ENCODE results near the gene PCDH10. TPM values are rescaled to one million over a fixed set of nuclear protein-coding genes. Genes with fewer than 3 reads are reported as not detected.
A peak's percentile ranks its signal among the peaks of the same experiment; 100 is the strongest.

Gene PCDH10
- total and polyA plus RNA-seq, 2 donors (not counting 3 experiments of a cell fraction or from before 2014, with no cell fraction given): 56.5 to 91.0 TPM

- Histone ChIP-seq H3K27me3 (ENCODE audit: control insufficient read depth in 2 of 2, insufficient read depth in 2 of 2, low read length in 2 of 2) (no peaks in the 10 kb centered on the region), H2AFZ (ENCODE audit: low read depth, low read length) (no peak overlapping the region), H3K4me1 (ENCODE audit: control insufficient read depth, extremely low read depth, insufficient read depth, low read length) (no peaks in the 10 kb centered on the region), H3K4me2 (ENCODE audit: insufficient read depth, low read length) (no peak overlapping the region), H3K27ac (ENCODE audit: insufficient read depth, low read depth, low read length) (no peak overlapping the region), H3K36me3 (ENCODE audit: control insufficient read depth in 2 of 2, extremely low read depth in 1 of 2, insufficient read depth in 2 of 2, low read length in 2 of 2) (peaks cover 2% of the 10 kb centered on the region in 2 experiments), H3K9ac (replicated peaks; ENCODE audit: extremely low read depth, insufficient read depth, low read length) (no peak overlapping the region), H3K9me3 (replicated peaks; ENCODE audit: control insufficient read depth, insufficient read depth, low read length) (no peaks in the 10 kb centered on the region), H3K79me2 (ENCODE audit: control insufficient read depth, insufficient read depth, low read length) (peaks cover 1% of the 10 kb centered on the region), H3K4me3 (replicated peaks in 1 of 3; ENCODE audit: insufficient read depth in 1 of 3, low read depth in 1 of 3, low read length in 3 of 3) (no peak overlapping the region), H4K20me1 (replicated peaks; ENCODE audit: control insufficient read depth, extremely low read depth, insufficient read depth, low read length) (no peaks in the 10 kb centered on the region), H3K9me1 (replicated peaks; ENCODE audit: control insufficient read depth, extremely low read depth, insufficient read depth, low read length) (no peaks in the 10 kb centered on the region)
- FAIRE-seq (no peak), DNase-seq (ENCODE audit: low read depth, low spot score) (no peak)
- POLR2A ChIA-PET: no interaction called here
- TSS peak; percentile 60 for BruUV-seq (replicated peaks)
- intact Hi-C loops (cut with micrococcal nuclease): no loop called here
- CTCF ChIA-PET: no interaction called here
- no peak for TF ChIP-seq CTCF (IDR thresholded peaks at IDR 0.05; ENCODE audit: extremely low read depth in 1 of 2, insufficient read depth in 1 of 2, low read depth in 1 of 2, low read length in 2 of 2)
- TF ChIP-seq GATA2 (IDR thresholded peaks at IDR 0.05; ENCODE audit: insufficient read depth, insufficient read length, low read depth, low read length): no peak
- dilution Hi-C loops (cut with MboI; ENCODE audit: extremely low pct_ligation_motif_present, low sequenced_read_pairs): no loop called here
Measured at GRCh38 chr4:133190098-133190497, 41.0 kb downstream of the PCDH10 start.

GRCh38 chr4:133208694-133209285 lies 59.7 kb downstream of the PCDH10 start:
- H3K27me3 ChIP-seq (ENCODE audit: control insufficient read depth in 2 of 2, insufficient read depth in 2 of 2, low read length in 2 of 2): no peaks in the 10 kb centered on the region
- no peak overlapping the region for H3K27ac ChIP-seq (ENCODE audit: insufficient read depth, low read depth, low read length)
- H2AFZ ChIP-seq (ENCODE audit: low read depth, low read length): no peak overlapping the region
- H3K4me1 ChIP-seq (ENCODE audit: control insufficient read depth, extremely low read depth, insufficient read depth, low read length): no peaks in the 10 kb centered on the region
- TF ChIP-seq EZH2 (IDR thresholded peaks at IDR 0.05; ENCODE audit: borderline replicate concordance, low read depth, low read length, severe bottlenecking) (no peak), POLR2AphosphoS5 (IDR thresholded peaks at IDR 0.05; ENCODE audit: insufficient read depth, low read depth, low read length) (no peak), GATA2 (IDR thresholded peaks at IDR 0.05; ENCODE audit: insufficient read depth, insufficient read length, low read depth, low read length) (no peak), FOS (IDR thresholded peaks at IDR 0.05; ENCODE audit: borderline replicate concordance, insufficient read depth, low read length) (no peak), JUN (IDR thresholded peaks at IDR 0.05; ENCODE audit: borderline replicate concordance, insufficient read depth, insufficient read length, low read depth) (no peak), POLR2A (IDR thresholded peaks at IDR 0.05; ENCODE audit: low read depth, low read length) (no peak), MAX (IDR thresholded peaks at IDR 0.05; ENCODE audit: insufficient read depth, insufficient read length) (no peak), MYC (IDR thresholded peaks at IDR 0.05; ENCODE audit: low read depth, low read length) (no peak), CTCF (IDR thresholded peaks at IDR 0.05; ENCODE audit: extremely low read depth in 1 of 2, insufficient read depth in 1 of 2, low read depth in 1 of 2, low read length in 2 of 2) (no peak)
- no peak overlapping the region for H3K9ac ChIP-seq (replicated peaks; ENCODE audit: extremely low read depth, insufficient read depth, low read length)
- H3K9me1 ChIP-seq (replicated peaks; ENCODE audit: control insufficient read depth, extremely low read depth, insufficient read depth, low read length): no peaks in the 10 kb centered on the region
- BruUV-seq (replicated peaks): no TSS peak
- DNase-seq (ENCODE audit: low read depth, low spot score) (no peak), FAIRE-seq (no peak)
- no peak overlapping the region for H3K4me2 ChIP-seq (ENCODE audit: insufficient read depth, low read length)
- no peaks in the 10 kb centered on the region for H3K9me3 ChIP-seq (replicated peaks; ENCODE audit: control insufficient read depth, insufficient read depth, low read length)
- no peaks in the 10 kb centered on the region for H3K79me2 ChIP-seq (ENCODE audit: control insufficient read depth, insufficient read depth, low read length)
- H4K20me1 ChIP-seq (replicated peaks; ENCODE audit: control insufficient read depth, extremely low read depth, insufficient read depth, low read length): no peaks in the 10 kb centered on the region
- no peak overlapping the region for H3K4me3 ChIP-seq (replicated peaks in 1 of 3; ENCODE audit: insufficient read depth in 1 of 3, low read depth in 1 of 3, low read length in 3 of 3)
- ChIA-PET CTCF (no interaction called here), POLR2A (no interaction called here)
- dilution Hi-C loops (cut with MboI; ENCODE audit: extremely low pct_ligation_motif_present, low sequenced_read_pairs): no loop called here
- intact Hi-C loops (cut with micrococcal nuclease): no loop called here
- no peaks in the 10 kb centered on the region for H3K36me3 ChIP-seq (ENCODE audit: control insufficient read depth in 2 of 2, extremely low read depth in 1 of 2, insufficient read depth in 2 of 2, low read length in 2 of 2)

All from endothelial cell of umbilical vein (primary cell).